Femur (tissue), 1 donor: ENCODE measurements around the gene SHE.
"Not testable (repeated sequence)": the region's sequence is repeated elsewhere in the genome, so short reads cannot be mapped to it uniquely, and the experiment has no call there.

Experiments used
- DNase-seq: peaks from one replicate; pipeline ENCODE4 v3.0.0-alpha.2; 2017

SHE gene

GRCh38 chr1:154512760-154513159, 10.5 kb upstream of the SHE start:
- no peak for DNase-seq

- no peak for DNase-seq
These were observed 1.7 kb upstream of the SHE start for GRCh38 chr1:154503898-154504297.

- no peak for DNase-seq
These were observed 518 bp upstream of the SHE start for GRCh38 chr1:154502744-154503115.

- no peak for DNase-seq
These were observed 668 bp downstream of the SHE start for GRCh38 chr1:154501423-154502065.

GRCh38 chr1:154500533-154500932, 1.7 kb downstream of the SHE start:
- no peak for DNase-seq

- no peak for DNase-seq
These were observed 2.8 kb downstream of the SHE start for GRCh38 chr1:154499446-154499845.

- peak; percentile 43 for DNase-seq
These were observed 5.0 kb downstream of the SHE start for GRCh38 chr1:154497026-154497806.

GRCh38 chr1:154496383-154496782, 5.8 kb downstream of the SHE start:
- no peak for DNase-seq

GRCh38 chr1:154495496-154496273, 6.5 kb downstream of the SHE start:
- no peak for DNase-seq

- DNase-seq = peak; percentile 51
These were observed 8.9 kb downstream of the SHE start for GRCh38 chr1:154493276-154493675.

GRCh38 chr1:154492115-154492514, 10.1 kb downstream of the SHE start:
- no peak for DNase-seq

- no peak for DNase-seq
These were observed 11.9 kb downstream of the SHE start for GRCh38 chr1:154490317-154490716.

- no peak for DNase-seq
These were observed 12.4 kb downstream of the SHE start for GRCh38 chr1:154489695-154490274.

- DNase-seq = no peak
These were observed 13.3 kb downstream of the SHE start for GRCh38 chr1:154488922-154489321.

- not testable (repeated sequence) for DNase-seq
These were observed 15.5 kb downstream of the SHE start for GRCh38 chr1:154486756-154487155.

- DNase-seq = no peak
These were observed 16.2 kb downstream of the SHE start for GRCh38 chr1:154485910-154486496.

- peak; percentile 64 for DNase-seq
These were observed 17.1 kb downstream of the SHE start for GRCh38 chr1:154485106-154485505.

- DNase-seq = no peak
These were observed 18.0 kb downstream of the SHE start for GRCh38 chr1:154483941-154484803.

GRCh38 chr1:154481053-154481452, 21.2 kb downstream of the SHE start:
- no peak for DNase-seq

- peak; percentile 81 for DNase-seq
These were observed 22.3 kb downstream of the SHE start for GRCh38 chr1:154479764-154480421.

- no peak for DNase-seq
These were observed 23.6 kb downstream of the SHE start for GRCh38 chr1:154478639-154479038.
